ENCODE measurements around the gene DVL2.

The DVL2 gene

GRCh38 chr17:7234083-7234951, at the start of gene DVL2 (continued):
- TF ChIP-seq ZFP69B (tag by site-specific recombination; IDR thresholded peaks at IDR 0.05) (peak; percentile 60; the same call in 1 of the 2 replicates), PATZ1 (tag by site-specific recombination; IDR thresholded peaks at IDR 0.05) (peak; percentile 90), ZNF521 (tag by site-specific recombination; IDR thresholded peaks at IDR 0.05) (no peak), OSR2 (tag by site-specific recombination; IDR thresholded peaks at IDR 0.05) (peak; percentile 36; the same call in 1 of the 2 replicates), HOXA7 (CRISPR knock-in tag; IDR thresholded peaks at IDR 0.05; ENCODE audit: borderline replicate concordance) (no peak), ZNF707 (tag by site-specific recombination; IDR thresholded peaks at IDR 0.05) (no peak), SP3 (tag by site-specific recombination; IDR thresholded peaks at IDR 0.05) (peak; percentile 97), ZNF311 (tag by site-specific recombination; IDR thresholded peaks at IDR 0.05; ENCODE audit: borderline replicate concordance) (no peak), ZNF701 (tag by site-specific recombination; IDR thresholded peaks at IDR 0.05) (no peak), ZNF426 (tag by site-specific recombination; IDR thresholded peaks at IDR 0.05) (no peak), ZNF354C (tag by site-specific recombination; IDR thresholded peaks at IDR 0.05; ENCODE audit: borderline replicate concordance, low read depth) (peak; percentile 86; the same call in 1 of the 2 replicates), ZNF792 (tag by site-specific recombination; IDR thresholded peaks at IDR 0.05) (peak; percentile 86; the same call in 1 of the 2 replicates), ZNF366 (tag by site-specific recombination; conservative IDR thresholded peaks at IDR 0.05) (no peak), ZNF600 (tag by site-specific recombination; IDR thresholded peaks at IDR 0.05) (no peak), ZNF629 (tag by site-specific recombination; IDR thresholded peaks at IDR 0.05) (peak; percentile 83), ZNF132 (tag by site-specific recombination; IDR thresholded peaks at IDR 0.05; ENCODE audit: borderline replicate concordance) (no peak), YY1 (tag by site-specific recombination; IDR thresholded peaks at IDR 0.05) (peak; percentile 79), ZNF596 (tag by site-specific recombination; IDR thresholded peaks at IDR 0.05) (no peak), ZNF48 (tag by site-specific recombination; IDR thresholded peaks at IDR 0.05) (no peak), ZIC2 (tag by site-specific recombination; IDR thresholded peaks at IDR 0.05) (peak; percentile 48; the same call in 1 of the 2 replicates), ZNF16 (tag by site-specific recombination; IDR thresholded peaks at IDR 0.05; ENCODE audit: low read depth) (no peak), ZFHX2 (tag by site-specific recombination; conservative IDR thresholded peaks at IDR 0.05) (peak; percentile 98), ZNF518A (tag by site-specific recombination; conservative IDR thresholded peaks at IDR 0.05; ENCODE audit: low read depth) (no peak; the same call in 1 of the 2 replicates), ZNF404 (tag by site-specific recombination; IDR thresholded peaks at IDR 0.05) (peak; percentile 80), BCL6B (tag by site-specific recombination; IDR thresholded peaks at IDR 0.05) (no peak), ZNF138 (tag by site-specific recombination; IDR thresholded peaks at IDR 0.05; ENCODE audit: borderline replicate concordance) (peak; percentile 86; the same call in 1 of the 2 replicates), ZNF350 (tag by site-specific recombination; IDR thresholded peaks at IDR 0.05) (no peak), ZNF398 (tag by site-specific recombination; IDR thresholded peaks at IDR 0.05) (peak; percentile 52), KLF16 (tag by site-specific recombination; IDR thresholded peaks at IDR 0.05) (peak; percentile 98), OVOL3 (tag by site-specific recombination; IDR thresholded peaks at IDR 0.05) (peak; percentile 88), ZNF544 (tag by site-specific recombination; IDR thresholded peaks at IDR 0.05) (no peak)

All from HEK293 (cell line).